ENCODE measurements around the gene NUMB.

DNA sequence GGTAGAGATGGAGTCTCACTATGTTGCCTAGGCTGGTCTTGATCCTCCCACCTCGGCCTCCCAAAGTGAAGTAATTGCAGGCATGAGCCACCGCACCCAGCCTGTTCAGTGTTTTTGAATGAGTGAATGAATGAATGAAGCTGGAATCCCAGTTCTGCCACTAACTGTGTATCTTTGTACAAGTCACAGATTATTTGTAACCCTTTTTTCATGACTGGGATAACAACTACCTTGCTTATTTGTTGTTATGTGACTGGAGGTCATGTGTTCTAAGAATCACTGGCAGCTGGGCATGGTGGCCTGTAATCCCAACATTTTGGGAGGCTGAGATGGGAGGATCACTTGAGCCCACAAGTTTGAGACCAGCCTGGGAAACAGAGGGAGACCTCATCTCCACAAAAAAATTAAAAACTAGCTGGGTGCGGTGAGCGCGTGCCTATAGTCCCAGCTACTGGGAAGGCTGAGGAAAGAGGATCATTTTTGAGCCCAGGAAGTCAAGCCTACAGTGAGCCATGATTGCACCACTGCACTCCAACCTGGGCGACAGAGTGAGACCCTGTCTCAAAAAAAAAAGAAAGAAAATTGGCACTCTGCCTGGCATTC lies 13.3 kb upstream of the NUMB start:
- TF ChIP-seq NFE2L2 (IDR thresholded peaks at IDR 0.05; ENCODE audit: low read depth, low read length) (no peak), RAD21 (IDR thresholded peaks at IDR 0.05; ENCODE audit: low read length) (no peak), MAFK (IDR thresholded peaks at IDR 0.05; ENCODE audit: low read depth, low read length) (no peak), POLR2A (IDR thresholded peaks at IDR 0.05; ENCODE audit: low read depth, low read length) (no peak), CHD1 (IDR thresholded peaks at IDR 0.05; ENCODE audit: low read depth, low read length) (no peak), RFX5 (IDR thresholded peaks at IDR 0.05; ENCODE audit: low read depth, low read length) (no peak), CEBPB (IDR thresholded peaks at IDR 0.05; ENCODE audit: low read depth, low read length) (no peak), MXI1 (IDR thresholded peaks at IDR 0.05; ENCODE audit: borderline replicate concordance, low read depth, low read length) (no peak), SMC3 (IDR thresholded peaks at IDR 0.05; ENCODE audit: low read depth, low read length) (no peak), FOS (IDR thresholded peaks at IDR 0.05; ENCODE audit: low read depth, low read length) (no peak), BHLHE40 (IDR thresholded peaks at IDR 0.05; ENCODE audit: low read depth, low read length) (no peak)
- TF ChIP-seq, protein P1, sequence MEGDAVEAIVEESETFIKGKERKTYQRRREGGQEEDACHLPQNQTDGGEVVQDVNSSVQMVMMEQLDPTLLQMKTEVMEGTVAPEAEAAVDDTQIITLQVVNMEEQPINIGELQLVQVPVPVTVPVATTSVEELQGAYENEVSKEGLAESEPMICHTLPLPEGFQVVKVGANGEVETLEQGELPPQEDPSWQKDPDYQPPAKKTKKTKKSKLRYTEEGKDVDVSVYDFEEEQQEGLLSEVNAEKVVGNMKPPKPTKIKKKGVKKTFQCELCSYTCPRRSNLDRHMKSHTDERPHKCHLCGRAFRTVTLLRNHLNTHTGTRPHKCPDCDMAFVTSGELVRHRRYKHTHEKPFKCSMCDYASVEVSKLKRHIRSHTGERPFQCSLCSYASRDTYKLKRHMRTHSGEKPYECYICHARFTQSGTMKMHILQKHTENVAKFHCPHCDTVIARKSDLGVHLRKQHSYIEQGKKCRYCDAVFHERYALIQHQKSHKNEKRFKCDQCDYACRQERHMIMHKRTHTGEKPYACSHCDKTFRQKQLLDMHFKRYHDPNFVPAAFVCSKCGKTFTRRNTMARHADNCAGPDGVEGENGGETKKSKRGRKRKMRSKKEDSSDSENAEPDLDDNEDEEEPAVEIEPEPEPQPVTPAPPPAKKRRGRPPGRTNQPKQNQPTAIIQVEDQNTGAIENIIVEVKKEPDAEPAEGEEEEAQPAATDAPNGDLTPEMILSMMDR (conservative IDR thresholded peaks at IDR 0.05; ENCODE audit: low read depth, low read length): no peak
- TF ChIP-seq, protein P2, sequence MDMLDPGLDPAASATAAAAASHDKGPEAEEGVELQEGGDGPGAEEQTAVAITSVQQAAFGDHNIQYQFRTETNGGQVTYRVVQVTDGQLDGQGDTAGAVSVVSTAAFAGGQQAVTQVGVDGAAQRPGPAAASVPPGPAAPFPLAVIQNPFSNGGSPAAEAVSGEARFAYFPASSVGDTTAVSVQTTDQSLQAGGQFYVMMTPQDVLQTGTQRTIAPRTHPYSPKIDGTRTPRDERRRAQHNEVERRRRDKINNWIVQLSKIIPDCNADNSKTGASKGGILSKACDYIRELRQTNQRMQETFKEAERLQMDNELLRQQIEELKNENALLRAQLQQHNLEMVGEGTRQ (IDR thresholded peaks at IDR 0.05; ENCODE audit: low read depth, low read length): no peak

Data from IMR-90 (cell line).